Measurements from ENCODE around the gene EYA2. TPM values are rescaled to one million over a fixed set of nuclear protein-coding genes. Genes with fewer than 3 reads are reported as not detected.

EYA2 gene
- total RNA-seq, 1 donor from 2014 or later, result 1.4 TPM

- ATAC-seq, result peak; percentile 52
- DNase-seq, result no peak
- intact Hi-C loops (cut with micrococcal nuclease), result no loop called here
Measured at GRCh38 chr20:47217482-47218446, 323.1 kb downstream of the EYA2 start.

GRCh38 chr20:47220161-47220582 is 325.5 kb downstream of the EYA2 start:
- no peak for ATAC-seq
- intact Hi-C loops (cut with micrococcal nuclease), result no loop called here
- no peak for DNase-seq

DNA sequence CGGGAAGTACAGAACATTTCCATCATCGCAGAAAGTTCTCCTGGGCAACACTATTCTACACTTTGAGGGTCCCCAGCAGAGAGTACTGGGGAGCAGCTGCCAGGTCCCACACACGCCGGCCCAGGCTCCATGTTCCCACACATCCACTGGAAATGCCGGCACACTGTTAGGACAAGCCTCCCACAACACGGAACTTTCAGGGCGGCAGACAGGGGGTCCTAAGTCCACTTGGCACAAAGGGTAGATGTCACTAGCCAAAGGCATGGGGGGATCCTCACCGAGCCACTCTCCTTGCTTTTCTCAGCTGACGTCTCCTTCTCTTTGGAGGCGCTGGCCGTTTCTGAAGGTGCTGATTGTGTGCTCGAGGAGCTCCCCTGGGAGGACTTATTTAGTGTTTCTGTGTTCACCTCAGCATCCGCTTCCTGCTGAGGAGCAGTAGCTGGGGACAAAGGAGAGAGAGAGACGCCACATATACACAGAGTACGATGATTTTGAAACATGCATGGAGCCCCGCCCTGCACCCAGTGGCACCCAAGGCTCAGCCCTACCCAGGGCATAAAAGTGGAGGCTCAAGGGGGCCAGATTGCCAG is 326.5 kb downstream of the EYA2 start:
- intact Hi-C loops (cut with micrococcal nuclease), result no loop called here
- no peak for ATAC-seq
- no peak for DNase-seq

DNA sequence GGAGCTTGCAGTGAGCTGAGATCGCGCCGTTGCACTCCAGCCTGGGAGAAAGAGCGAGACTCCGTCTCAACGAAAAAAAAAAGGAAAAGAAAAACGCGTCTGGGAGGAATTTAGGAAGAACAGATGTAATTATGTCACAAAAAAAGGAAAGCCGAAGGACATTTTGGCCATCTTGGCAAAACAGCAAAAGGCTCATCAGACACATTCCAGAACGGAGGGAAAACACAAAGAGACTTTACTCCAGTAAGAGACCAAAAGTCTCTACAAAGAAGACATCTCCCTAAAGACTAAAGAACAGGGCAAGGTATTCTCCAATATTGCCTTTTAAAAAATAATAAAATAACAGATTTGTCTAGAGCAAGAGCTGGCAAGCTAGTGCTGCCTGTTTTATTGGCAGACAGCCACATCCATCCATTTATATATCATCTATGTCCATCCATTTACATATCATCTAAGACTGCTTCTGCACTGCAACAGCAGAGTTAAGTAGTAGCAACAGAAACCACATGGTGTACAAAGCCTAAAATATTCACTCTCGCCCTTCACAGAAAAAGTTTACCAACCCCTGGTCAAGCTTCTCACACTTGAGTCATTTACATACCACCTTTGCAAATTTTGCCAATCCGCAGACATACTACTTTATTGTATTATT is 328.0 kb downstream of the EYA2 start:
- intact Hi-C loops (cut with micrococcal nuclease), result no loop called here
- DNase-seq (no peak), ATAC-seq (no peak)

DNA sequence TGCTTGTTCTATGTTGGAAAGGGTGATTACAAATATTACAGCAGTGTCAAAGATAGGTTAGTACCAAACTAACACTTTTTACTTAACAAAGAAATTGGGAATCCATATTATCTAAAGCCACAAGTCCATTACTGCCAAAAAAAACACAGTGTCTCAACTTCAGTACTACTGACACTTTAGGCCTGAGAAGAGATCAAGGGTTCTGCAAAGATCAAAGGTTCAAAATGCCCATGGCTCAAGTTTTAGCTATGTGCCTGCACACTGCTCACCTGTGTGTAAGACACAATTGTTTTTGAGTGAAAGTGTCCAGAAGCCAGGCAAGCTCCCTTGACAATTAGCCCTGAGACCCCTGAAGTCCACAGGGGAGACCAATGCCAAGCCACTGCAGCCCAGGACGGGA is 329.3 kb downstream of the EYA2 start:
- no peak for ATAC-seq
- DNase-seq, result no peak
- intact Hi-C loops (cut with micrococcal nuclease), result no loop called here

DNA sequence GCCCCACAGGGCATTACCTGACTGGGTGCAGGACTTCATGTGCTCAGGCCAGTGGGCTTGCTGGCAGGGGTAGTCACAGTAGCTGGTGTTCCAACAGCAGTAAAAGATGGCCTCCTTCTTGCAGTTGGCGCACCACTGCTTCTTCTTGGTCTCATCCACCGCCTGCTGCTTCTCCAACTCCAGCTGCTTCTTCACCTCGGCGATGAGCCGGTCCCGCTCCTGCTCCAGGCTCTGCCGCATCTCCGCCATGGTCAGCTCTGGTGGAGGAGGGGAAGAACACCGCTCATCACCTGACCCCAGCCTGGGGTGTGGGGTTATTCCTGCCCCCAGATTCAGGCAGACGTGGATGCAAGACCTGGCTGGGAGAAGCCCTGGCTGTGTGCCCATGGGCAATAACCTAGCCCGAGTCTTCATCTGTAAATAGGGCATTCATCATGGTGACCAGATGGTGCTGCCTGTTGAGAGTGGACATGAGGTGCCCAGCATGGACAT is 329.7 kb downstream of the EYA2 start:
- ATAC-seq, result no peak
- no peak for DNase-seq
- intact Hi-C loops (cut with micrococcal nuclease), result no loop called here

GRCh38 chr20:47224857-47225256 is 330.2 kb downstream of the EYA2 start:
- DNase-seq (no peak), ATAC-seq (no peak)
- intact Hi-C loops (cut with micrococcal nuclease), result no loop called here

GRCh38 chr20:47225458-47225857 is 330.8 kb downstream of the EYA2 start:
- DNase-seq (no peak), ATAC-seq (no peak)
- intact Hi-C loops (cut with micrococcal nuclease), result no loop called here

GRCh38 chr20:47227119-47227518 is 332.5 kb downstream of the EYA2 start:
- ATAC-seq (no peak), DNase-seq (no peak)
- intact Hi-C loops (cut with micrococcal nuclease), result no loop called here

- ATAC-seq, result no peak
- intact Hi-C loops (cut with micrococcal nuclease), result no loop called here
- no peak for DNase-seq
Measured at GRCh38 chr20:47227576-47227975, 332.9 kb downstream of the EYA2 start.

- peak; percentile 91 for ATAC-seq
- intact Hi-C loops (cut with micrococcal nuclease), result no loop called here
- peak; percentile 60 for DNase-seq
Measured at GRCh38 chr20:47228654-47229053, 334.0 kb downstream of the EYA2 start.

- DNase-seq, result no peak
- intact Hi-C loops (cut with micrococcal nuclease), result no loop called here
- ATAC-seq, result no peak
Measured at GRCh38 chr20:47230811-47231256, 336.2 kb downstream of the EYA2 start.

GRCh38 chr20:47231382-47232039 is 336.9 kb downstream of the EYA2 start:
- DNase-seq, result no peak
- ATAC-seq, result no peak
- intact Hi-C loops (cut with micrococcal nuclease), result no loop called here

DNA sequence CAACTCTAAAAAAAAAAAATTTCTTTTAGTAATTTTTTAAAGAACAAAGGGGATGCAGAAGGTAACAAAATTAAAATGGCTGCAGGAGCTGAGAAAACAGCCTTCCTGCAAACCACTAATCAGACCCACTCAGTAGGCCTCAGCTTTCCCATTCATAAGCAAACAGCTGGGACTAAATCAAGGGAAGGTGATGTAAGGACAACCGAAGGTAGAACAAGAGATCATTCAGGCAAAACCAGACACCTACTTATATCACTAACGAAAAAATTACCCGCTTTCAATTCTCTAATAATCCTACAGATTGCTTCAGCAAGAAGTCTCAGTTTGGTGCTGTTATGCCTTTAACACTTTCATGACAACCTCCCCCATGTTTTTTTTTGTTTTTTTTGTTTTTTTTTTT is 337.9 kb downstream of the EYA2 start:
- ATAC-seq (no peak), DNase-seq (no peak)
- intact Hi-C loops (cut with micrococcal nuclease), result no loop called here

DNA sequence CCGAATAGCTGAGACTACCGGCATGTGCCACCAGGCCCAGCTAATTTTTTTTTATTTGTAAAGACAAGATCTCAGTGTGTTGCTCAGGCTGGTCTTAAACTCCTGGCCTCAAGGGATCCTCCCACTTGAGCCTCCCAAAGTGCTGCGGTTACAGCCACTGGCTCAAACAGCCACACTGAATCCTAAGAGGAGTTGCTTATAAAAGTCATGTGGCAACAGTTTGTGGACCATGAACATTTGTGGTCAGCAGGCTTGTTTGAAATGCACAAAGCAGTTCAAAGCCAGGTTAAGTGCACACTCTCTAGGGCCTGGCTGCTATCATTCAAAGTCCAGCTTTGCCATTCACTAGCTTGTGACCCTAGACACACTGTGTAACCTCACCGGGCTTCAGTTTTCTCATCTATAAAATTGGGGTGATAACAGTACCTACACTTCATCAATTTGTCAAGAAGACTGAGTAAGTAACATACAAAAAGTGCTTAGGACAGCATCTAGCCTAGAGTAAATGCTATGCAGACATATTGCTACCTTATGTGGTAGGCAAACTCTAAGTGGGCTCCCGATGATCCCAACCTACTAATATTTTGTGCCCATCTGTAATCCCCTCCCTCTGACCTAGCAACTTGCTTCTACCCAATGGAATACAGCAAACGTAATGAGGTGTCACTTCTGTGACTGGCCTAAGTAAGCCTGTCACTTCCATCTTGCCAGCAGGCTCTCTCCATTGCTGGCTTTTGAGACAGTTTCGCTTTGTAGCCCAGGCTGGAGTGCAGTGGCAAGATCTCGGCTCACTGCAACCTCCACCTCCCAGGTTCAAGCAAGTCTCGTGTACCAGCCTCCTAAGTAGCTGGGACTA is 338.9 kb downstream of the EYA2 start:
- ATAC-seq, result no peak
- no peak for DNase-seq
- intact Hi-C loops (cut with micrococcal nuclease), result no loop called here

GRCh38 chr20:47235111-47235510 is 340.5 kb downstream of the EYA2 start:
- ATAC-seq, result no peak
- intact Hi-C loops (cut with micrococcal nuclease), result no loop called here
- DNase-seq, result no peak

DNA sequence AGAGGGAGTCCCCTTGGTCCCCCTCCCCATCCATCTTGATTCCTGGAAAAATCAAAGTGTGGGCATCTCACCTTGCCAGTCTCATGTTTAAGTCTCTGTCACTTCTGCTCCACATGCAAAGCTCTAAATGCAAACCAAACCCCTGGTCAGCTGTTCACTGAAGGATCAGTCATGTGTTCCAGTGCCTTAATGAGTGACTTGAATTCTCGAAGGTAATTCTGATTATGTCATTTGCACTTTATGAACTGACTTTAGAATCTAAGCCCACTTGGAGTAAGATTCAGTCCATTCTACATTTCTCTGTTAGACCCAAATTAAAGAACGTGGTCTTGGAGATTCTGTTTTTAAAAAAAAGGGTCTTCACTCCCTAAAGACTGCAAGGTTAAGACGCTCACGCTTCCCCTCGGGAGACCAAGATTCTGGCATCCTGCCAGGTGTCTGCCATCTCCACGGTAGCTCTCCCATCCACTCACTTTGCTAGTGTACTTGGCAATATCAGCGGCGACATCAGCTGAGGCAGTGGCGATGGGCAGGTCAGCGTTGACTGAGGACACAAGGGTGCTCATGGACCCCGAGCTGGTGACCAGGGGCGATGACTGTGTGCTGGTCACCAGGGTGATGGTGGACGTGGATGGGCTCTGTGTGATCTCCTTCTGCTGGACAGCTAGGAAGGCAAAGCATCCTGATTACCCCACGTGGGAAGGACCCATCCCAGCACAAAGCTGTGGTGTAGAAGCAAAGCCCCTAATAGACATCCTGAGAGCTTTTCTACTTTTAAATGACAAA is 341.4 kb downstream of the EYA2 start:
- intact Hi-C loops (cut with micrococcal nuclease), result no loop called here
- no peak for DNase-seq
- ATAC-seq, result no peak

DNA sequence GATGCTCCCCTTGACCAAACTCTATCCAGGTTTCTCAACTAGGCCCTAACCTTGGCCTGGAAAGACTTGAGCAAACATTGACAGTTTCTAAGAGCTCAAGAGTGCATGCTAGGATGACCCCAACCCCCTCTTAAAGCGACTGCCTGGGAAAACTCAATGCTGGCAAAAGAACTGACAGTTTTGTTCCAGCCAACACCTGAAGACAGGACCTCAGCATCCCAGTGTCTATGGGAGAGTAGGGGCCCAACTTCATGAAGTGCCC is 341.9 kb downstream of the EYA2 start:
- no peak for ATAC-seq
- DNase-seq, result no peak
- intact Hi-C loops (cut with micrococcal nuclease), result no loop called here

All from left ventricle myocardium superior (tissue), 1 donor.